ENCODE results near the gene NOL7. TPM values are rescaled to one million over a fixed set of nuclear protein-coding genes. Genes with fewer than 3 reads are reported as not detected.

The NOL7 gene
- total RNA-seq, 1 experiment from 2014 or later = 95.4 TPM

DNA sequence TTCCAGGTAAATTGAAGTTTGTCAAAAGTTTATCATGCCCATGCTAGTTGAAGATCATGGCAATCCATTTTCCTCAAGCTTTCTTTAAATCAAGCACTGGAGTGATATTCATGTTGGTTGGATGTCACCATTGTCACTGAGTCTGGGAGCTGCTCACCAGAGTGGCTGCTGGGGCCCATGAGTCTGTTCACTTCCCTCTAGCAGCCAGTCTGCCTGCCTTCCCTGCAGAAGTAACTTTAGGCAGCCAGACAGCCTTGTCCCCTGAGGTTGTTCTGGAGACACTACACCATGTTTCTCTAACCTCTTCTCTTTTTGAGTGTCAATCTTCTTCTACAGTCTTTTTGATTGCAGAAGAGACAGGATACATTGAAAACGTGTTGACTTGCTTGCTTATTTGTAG lies 35.2 kb upstream of the NOL7 start:
- TF ChIP-seq EZH2 (IDR thresholded peaks at IDR 0.05; ENCODE audit: low read length, unreplicated experiment) (no peak), EZH2phosphoT487 (IDR thresholded peaks at IDR 0.05; ENCODE audit: borderline replicate concordance, low read length) (no peak)
- TF ChIP-seq, protein P1, sequence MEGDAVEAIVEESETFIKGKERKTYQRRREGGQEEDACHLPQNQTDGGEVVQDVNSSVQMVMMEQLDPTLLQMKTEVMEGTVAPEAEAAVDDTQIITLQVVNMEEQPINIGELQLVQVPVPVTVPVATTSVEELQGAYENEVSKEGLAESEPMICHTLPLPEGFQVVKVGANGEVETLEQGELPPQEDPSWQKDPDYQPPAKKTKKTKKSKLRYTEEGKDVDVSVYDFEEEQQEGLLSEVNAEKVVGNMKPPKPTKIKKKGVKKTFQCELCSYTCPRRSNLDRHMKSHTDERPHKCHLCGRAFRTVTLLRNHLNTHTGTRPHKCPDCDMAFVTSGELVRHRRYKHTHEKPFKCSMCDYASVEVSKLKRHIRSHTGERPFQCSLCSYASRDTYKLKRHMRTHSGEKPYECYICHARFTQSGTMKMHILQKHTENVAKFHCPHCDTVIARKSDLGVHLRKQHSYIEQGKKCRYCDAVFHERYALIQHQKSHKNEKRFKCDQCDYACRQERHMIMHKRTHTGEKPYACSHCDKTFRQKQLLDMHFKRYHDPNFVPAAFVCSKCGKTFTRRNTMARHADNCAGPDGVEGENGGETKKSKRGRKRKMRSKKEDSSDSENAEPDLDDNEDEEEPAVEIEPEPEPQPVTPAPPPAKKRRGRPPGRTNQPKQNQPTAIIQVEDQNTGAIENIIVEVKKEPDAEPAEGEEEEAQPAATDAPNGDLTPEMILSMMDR (conservative IDR thresholded peaks at IDR 0.05; ENCODE audit: low read depth, low read length) = no peak
- no peak overlapping the region for H3K4me2 ChIP-seq (ENCODE audit: low read length)
- H3F3A ChIP-seq (ENCODE audit: low read length, unreplicated experiment) = no peaks in the 10 kb centered on the region
- H3K4me3 ChIP-seq (ENCODE audit: low read length) = no peak overlapping the region
- H3K36me3 ChIP-seq (ENCODE audit: low read depth, low read length) = no peaks in the 10 kb centered on the region
- H3K9me3 ChIP-seq (ENCODE audit: low read length) = no peaks in the 10 kb centered on the region
- H3K79me2 ChIP-seq (ENCODE audit: low read length) = peaks cover 13% of the 10 kb centered on the region; the same call in 1 of the 2 replicates
- ChIA-PET POLR2A (ENCODE audit: unreplicated experiment) (no interaction called here), CTCF (no interaction called here)
- H4K20me1 ChIP-seq (ENCODE audit: low read length) = no peaks in the 10 kb centered on the region
- no peak overlapping the region for H3K27ac ChIP-seq (ENCODE audit: low read length)
- BruUV-seq (replicated peaks) = no TSS peak
- intact Hi-C loops (cut with micrococcal nuclease) = no loop called here
- no peaks in the 10 kb centered on the region for H3K27me3 ChIP-seq (ENCODE audit: low read length)
- 0 out of 2 replicates have a peak, but pooled peaks cover 4% of the 10 kb centered on the region for H3K4me1 ChIP-seq (ENCODE audit: insufficient read depth, low read length)
- ATAC-seq (no peak), DNase-seq (no peak)
- H3K9me2 ChIP-seq (replicated peaks; ENCODE audit: low read length) = no peaks in the 10 kb centered on the region
- no peak overlapping the region for H3K9ac ChIP-seq (ENCODE audit: low read length)
- H2AFZ ChIP-seq (ENCODE audit: low read length) = no peak overlapping the region

DNA sequence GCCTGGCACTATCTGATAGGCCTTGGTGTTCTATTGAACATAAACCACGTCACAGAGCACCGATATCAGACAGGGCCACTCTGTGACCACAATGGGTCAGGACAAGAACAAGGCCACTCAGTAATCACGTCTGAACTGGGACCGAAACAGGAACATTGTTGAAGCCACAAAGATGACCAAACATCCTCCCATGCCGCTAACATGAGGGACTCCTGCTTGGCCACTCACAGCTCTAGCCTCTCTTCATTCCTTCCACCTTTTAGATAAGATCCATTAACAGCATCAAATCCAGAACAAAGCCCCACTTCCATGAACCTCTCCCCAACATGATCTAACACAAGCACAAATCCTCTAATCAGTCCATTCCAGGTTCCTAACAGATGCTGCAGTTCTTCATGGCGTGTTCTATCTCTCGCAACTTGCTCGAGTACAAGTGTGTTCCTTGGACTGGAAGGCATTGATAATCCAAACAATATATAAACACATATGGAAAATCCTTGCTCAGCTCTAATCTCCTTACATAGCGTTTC lies 33.4 kb upstream of the NOL7 start:
- H3K36me3 ChIP-seq (ENCODE audit: low read depth, low read length) = no peaks in the 10 kb centered on the region
- H3F3A ChIP-seq (ENCODE audit: low read length, unreplicated experiment) = no peaks in the 10 kb centered on the region
- no peaks in the 10 kb centered on the region for H3K9me2 ChIP-seq (replicated peaks; ENCODE audit: low read length)
- H3K4me3 ChIP-seq (ENCODE audit: low read length) = no peak overlapping the region
- no peaks in the 10 kb centered on the region for H3K4me1 ChIP-seq (ENCODE audit: insufficient read depth, low read length)
- no peak overlapping the region for H3K4me2 ChIP-seq (ENCODE audit: low read length)
- 0 out of 2 replicates have a peak, but pooled peaks cover under 1% of the 10 kb centered on the region for H3K79me2 ChIP-seq (ENCODE audit: low read length)
- no peaks in the 10 kb centered on the region for H3K27me3 ChIP-seq (ENCODE audit: low read length)
- H3K27ac ChIP-seq (ENCODE audit: low read length) = no peak overlapping the region
- ATAC-seq = no peak
- no peak overlapping the region for H2AFZ ChIP-seq (ENCODE audit: low read length)
- no peak overlapping the region for H3K9ac ChIP-seq (ENCODE audit: low read length)
- intact Hi-C loops (cut with micrococcal nuclease) = no loop called here
- H4K20me1 ChIP-seq (ENCODE audit: low read length) = no peaks in the 10 kb centered on the region
- TF ChIP-seq EZH2phosphoT487 (IDR thresholded peaks at IDR 0.05; ENCODE audit: borderline replicate concordance, low read length) (no peak), EZH2 (IDR thresholded peaks at IDR 0.05; ENCODE audit: low read length, unreplicated experiment) (no peak)
- TF ChIP-seq, protein P1 (conservative IDR thresholded peaks at IDR 0.05; ENCODE audit: low read depth, low read length) = no peak
- no TSS peak for BruUV-seq (replicated peaks)
- H3K9me3 ChIP-seq (ENCODE audit: low read length) = no peaks in the 10 kb centered on the region
- ChIA-PET POLR2A (ENCODE audit: unreplicated experiment) (no interaction called here), CTCF (no interaction called here)
- DNase-seq = no peak

DNA sequence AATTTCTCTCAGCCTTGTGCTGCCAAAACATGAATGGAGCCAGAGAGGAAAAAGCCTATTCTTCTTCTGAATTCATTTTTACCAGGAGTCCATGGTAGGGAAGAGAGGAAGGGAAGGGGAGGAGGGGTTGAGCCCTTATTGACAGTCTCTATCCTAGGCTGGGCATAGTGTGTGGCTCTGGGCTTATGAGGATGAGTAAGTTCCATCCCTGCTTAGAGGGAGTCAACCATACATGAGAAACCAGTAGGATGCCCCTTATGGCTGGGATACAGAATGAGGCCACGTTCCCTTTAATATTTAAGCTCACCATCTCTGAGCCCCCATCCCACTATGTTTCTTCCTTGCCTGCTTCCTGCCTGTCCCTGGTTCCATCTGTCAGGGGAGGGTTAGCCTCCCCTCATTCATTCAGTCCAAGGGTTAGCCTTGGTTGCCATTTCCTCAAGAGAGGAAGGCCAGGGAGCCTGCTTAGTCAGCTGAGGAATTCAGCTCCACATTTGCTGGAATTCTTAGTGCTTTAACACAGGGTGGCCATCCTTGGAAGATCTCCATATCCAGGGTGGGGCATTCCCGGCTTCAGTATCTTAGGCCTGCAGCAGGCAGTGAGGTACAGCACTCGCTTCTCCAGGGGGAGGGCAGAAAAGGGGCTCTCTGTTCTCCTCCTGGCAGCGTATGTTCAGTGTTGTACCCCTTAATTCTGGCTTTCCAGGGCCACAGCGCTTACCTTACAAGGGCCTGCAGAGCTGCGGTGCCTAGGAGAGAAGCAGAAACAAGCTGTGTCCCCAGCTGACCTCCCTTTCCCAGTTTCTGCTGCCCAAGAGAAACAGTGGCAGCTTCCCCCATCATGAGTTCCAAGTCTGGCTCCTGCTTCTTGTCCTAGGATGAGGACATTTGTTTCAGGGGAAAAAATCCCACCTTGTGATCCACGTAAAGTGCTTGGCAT lies 28.3 kb upstream of the NOL7 start:
- Histone ChIP-seq H3K27ac (ENCODE audit: low read length) (no peak overlapping the region), H3K9me3 (ENCODE audit: low read length) (no peaks in the 10 kb centered on the region), H3K4me1 (ENCODE audit: insufficient read depth, low read length) (no peaks in the 10 kb centered on the region), H2AFZ (ENCODE audit: low read length) (no peak overlapping the region), H3K4me3 (ENCODE audit: low read length) (no peak overlapping the region), H3K36me3 (ENCODE audit: low read depth, low read length) (peaks cover 5% of the 10 kb centered on the region; the same call in 1 of the 2 replicates), H3K9ac (ENCODE audit: low read length) (no peak overlapping the region), H3K27me3 (ENCODE audit: low read length) (no peaks in the 10 kb centered on the region), H3K4me2 (ENCODE audit: low read length) (no peak overlapping the region), H4K20me1 (ENCODE audit: low read length) (no peaks in the 10 kb centered on the region), H3F3A (ENCODE audit: low read length, unreplicated experiment) (no peaks in the 10 kb centered on the region), H3K9me2 (replicated peaks; ENCODE audit: low read length) (no peaks in the 10 kb centered on the region), H3K79me2 (ENCODE audit: low read length) (no peaks in the 10 kb centered on the region)
- POLR2A ChIA-PET (ENCODE audit: unreplicated experiment) = no interaction called here
- no TSS peak for BruUV-seq (replicated peaks)
- CTCF ChIA-PET = no interaction called here
- intact Hi-C loops (cut with micrococcal nuclease) = no loop called here
- TF ChIP-seq EZH2phosphoT487 (IDR thresholded peaks at IDR 0.05; ENCODE audit: borderline replicate concordance, low read length) (no peak), EZH2 (IDR thresholded peaks at IDR 0.05; ENCODE audit: low read length, unreplicated experiment) (no peak)
- TF ChIP-seq, protein P1 (conservative IDR thresholded peaks at IDR 0.05; ENCODE audit: low read depth, low read length) = no peak
- DNase-seq (no peak), ATAC-seq (no peak)

Data from PC-3 (cell line).